Memory B cell (primary cell): Measurements from ENCODE around the gene GRPEL2.

Source experiments
- ATAC-seq: fragments of 150-1000 bp; cut with Tn5 transposase; 2 replicates; pipeline ENCODE4 v1.10.0; 2021; ENCODE audit warnings: low read depth, mild to moderate bottlenecking, moderate library complexity
- DNase-seq, 2 donors: peaks; one replicate each; pipeline ENCODE4 v3.0.0; 2022; ENCODE audit warnings: low spot score in 2 of 2
- H3K27ac Mint-ChIP-seq: one replicate; pipeline ENCODE4 v1.8.0; 2022; ENCODE audit warnings: mild to moderate bottlenecking, moderate library complexity, mixed read lengths
- H3K27me3 Mint-ChIP-seq: one replicate; pipeline ENCODE4 v1.8.0; 2022; ENCODE audit warnings: mixed read lengths
- H3K36me3 Mint-ChIP-seq: one replicate; pipeline ENCODE4 v1.8.0; 2022; ENCODE audit warnings: mild to moderate bottlenecking, mixed read lengths
- H3K4me1 Mint-ChIP-seq: one replicate; pipeline ENCODE4 v1.8.0; 2022; ENCODE audit warnings: mixed read lengths
- H3K4me3 Mint-ChIP-seq: one replicate; pipeline ENCODE4 v1.8.0; 2022; ENCODE audit warnings: mild to moderate bottlenecking, moderate library complexity, mixed read lengths
- H3K9me3 Mint-ChIP-seq: one replicate; pipeline ENCODE4 v1.8.0; 2022; ENCODE audit warnings: mixed read lengths

GRPEL2 gene

GRCh38 chr5:149345147-149345891 lies at the start of gene GRPEL2:
Gene GRPEL2 (plus strand): TSS chr5:149345499. CDS start chr5:149345540, 41 bp downstream.
- Mint-ChIP-seq H3K9me3 (no peaks in the 10 kb centered on the region), H3K36me3 (peaks cover 17% of the 10 kb centered on the region), H3K27ac (peak within 1 kb of the TSS; percentile 61), H3K4me3 (peak within 1 kb of the TSS; percentile 89), H3K4me1 (peaks cover 16% of the 10 kb centered on the region), H3K27me3 (no peaks in the 10 kb centered on the region)
- peak; percentile 54 to 63 for DNase-seq
- peak; percentile 83 for ATAC-seq

GRCh38 chr5:149297340-149298025 lies 47.8 kb upstream of the GRPEL2 start:
- Mint-ChIP-seq H3K4me3 (no peak overlapping the region), H3K9me3 (no peaks in the 10 kb centered on the region)
- no peak for ATAC-seq

GRCh38 chr5:149298163-149298562 lies 47.1 kb upstream of the GRPEL2 start:
- H3K4me3 Mint-ChIP-seq = no peak overlapping the region
- DNase-seq = no peak
- peaks cover 9% of the 10 kb centered on the region for H3K4me1 Mint-ChIP-seq
- peaks cover 12% of the 10 kb centered on the region for H3K27me3 Mint-ChIP-seq
- no peak for ATAC-seq
- H3K27ac Mint-ChIP-seq = no peak overlapping the region
- H3K9me3 Mint-ChIP-seq = no peaks in the 10 kb centered on the region
- H3K36me3 Mint-ChIP-seq = no peaks in the 10 kb centered on the region

More at GRCh38 chr5:149297340-149298025, 47.8 kb upstream of the GRPEL2 start:
- Mint-ChIP-seq H3K4me1 (peaks cover 9% of the 10 kb centered on the region), H3K36me3 (no peaks in the 10 kb centered on the region), H3K27ac (no peak overlapping the region), H3K27me3 (peaks cover 12% of the 10 kb centered on the region)
- no peak for DNase-seq

GRCh38 chr5:149298842-149299404 lies 46.4 kb upstream of the GRPEL2 start:
- Mint-ChIP-seq H3K27ac (no peak overlapping the region), H3K4me1 (peaks cover 9% of the 10 kb centered on the region), H3K4me3 (no peak overlapping the region), H3K9me3 (no peaks in the 10 kb centered on the region), H3K36me3 (no peaks in the 10 kb centered on the region), H3K27me3 (peaks cover 14% of the 10 kb centered on the region)
- DNase-seq (no peak), ATAC-seq (no peak)

DNA sequence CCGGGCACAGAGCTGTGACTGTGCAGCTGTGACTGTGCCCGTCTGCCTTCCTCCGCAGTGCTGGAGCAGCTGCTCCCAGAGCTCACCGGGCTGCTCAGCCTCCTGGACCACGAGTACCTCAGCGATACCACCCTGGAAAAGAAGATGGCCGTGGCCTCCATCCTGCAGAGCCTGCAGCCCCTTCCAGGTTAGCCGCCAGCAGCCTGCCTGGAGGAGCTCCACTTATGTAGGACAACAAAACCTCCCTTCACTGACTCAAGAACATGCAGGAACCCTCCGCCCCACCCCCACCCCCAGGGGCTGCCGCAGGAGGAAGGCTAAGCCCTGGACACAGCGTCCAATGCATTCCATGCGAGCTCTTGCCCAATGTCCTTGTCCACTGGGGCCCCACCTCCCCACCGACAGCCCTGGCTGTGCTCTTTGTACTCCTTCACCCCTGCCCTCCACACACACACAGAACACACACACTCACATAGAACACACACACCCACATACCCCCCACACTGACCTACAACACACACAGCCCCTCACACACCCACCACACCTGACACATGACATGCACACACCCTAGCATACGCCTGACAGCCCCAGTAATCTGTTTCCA lies 45.7 kb upstream of the GRPEL2 start:
- Mint-ChIP-seq H3K27me3 (peaks cover 17% of the 10 kb centered on the region), H3K9me3 (no peaks in the 10 kb centered on the region), H3K36me3 (no peaks in the 10 kb centered on the region), H3K27ac (no peak overlapping the region), H3K4me3 (no peak overlapping the region), H3K4me1 (peaks cover 9% of the 10 kb centered on the region)
- ATAC-seq (no peak), DNase-seq (no peak)

- DNase-seq (no peak), ATAC-seq (no peak)
- Mint-ChIP-seq H3K4me1 (peaks cover 4% of the 10 kb centered on the region), H3K9me3 (no peaks in the 10 kb centered on the region), H3K27ac (no peak overlapping the region), H3K27me3 (peaks cover 15% of the 10 kb centered on the region), H3K4me3 (no peak overlapping the region), H3K36me3 (no peaks in the 10 kb centered on the region)
Observed at GRCh38 chr5:149300441-149300840, 44.9 kb upstream of the GRPEL2 start.

DNA sequence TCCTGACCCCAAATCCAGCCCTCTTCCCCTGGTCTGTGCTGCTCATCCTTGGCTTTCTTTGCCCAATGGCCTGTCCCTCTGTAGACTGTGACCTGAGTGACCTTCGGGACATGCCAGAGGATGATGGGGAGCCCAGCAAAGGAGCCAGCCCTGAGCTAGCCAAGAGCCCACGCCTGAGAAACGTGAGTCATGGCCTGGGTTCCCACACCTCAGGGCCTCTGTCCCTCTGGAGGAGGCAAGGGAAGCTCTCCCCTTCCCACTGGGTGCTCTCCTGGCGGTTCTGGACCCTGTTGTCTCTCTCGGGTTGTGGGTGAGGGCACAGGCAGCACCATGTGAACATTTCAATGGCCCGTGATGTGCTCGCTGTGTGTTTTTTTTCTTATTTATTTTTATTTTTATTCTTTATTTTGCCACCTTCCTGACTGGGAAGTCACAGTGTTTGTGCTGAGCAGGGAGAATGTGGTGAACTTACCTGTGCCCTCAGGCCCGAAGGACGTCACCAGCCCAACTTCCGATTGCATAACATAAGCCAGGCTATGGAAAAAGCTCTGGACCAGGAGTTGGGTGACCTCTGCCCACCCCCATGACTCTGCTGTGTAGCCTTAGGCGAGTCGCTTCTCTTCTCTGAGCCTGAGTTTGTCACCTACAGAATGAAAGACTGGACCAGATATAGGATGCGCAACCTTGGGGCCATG lies 44.1 kb upstream of the GRPEL2 start:
- Mint-ChIP-seq H3K9me3 (no peaks in the 10 kb centered on the region), H3K4me3 (no peak overlapping the region), H3K27me3 (peaks cover 18% of the 10 kb centered on the region), H3K36me3 (no peaks in the 10 kb centered on the region), H3K27ac (no peak overlapping the region), H3K4me1 (peaks cover 3% of the 10 kb centered on the region)
- no peak for DNase-seq
- no peak for ATAC-seq

DNA sequence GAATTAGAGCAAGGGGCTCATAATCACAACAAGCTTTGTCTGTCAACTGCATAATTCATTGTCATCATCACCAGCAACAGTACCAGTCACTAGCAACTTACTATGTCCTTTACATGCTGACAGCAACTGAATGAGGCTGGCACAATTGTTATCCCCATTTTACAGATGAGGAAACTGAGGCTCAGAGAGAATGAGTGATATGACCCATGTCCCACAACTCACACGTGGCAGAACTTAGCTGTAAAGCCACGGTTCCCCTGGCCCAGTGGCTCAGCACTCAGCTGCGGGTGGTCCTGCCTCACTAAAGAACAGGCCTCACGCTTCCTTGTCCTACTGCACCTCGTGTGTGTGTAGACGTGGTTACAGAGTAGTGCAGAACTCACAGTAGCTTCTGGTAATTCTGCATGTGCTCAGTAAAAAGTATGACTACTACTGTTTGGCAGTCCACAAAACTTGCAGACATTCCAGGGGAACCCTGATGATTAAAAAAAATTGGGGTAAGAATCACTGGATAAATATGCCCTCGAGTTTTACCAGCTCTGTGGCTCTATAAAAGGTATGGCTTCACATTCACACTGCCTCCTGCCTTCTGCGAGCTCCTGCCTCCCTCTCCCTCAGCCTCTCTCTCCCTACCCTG lies 43.4 kb upstream of the GRPEL2 start:
- Mint-ChIP-seq H3K27ac (no peak overlapping the region), H3K4me3 (no peak overlapping the region), H3K9me3 (no peaks in the 10 kb centered on the region), H3K4me1 (peaks cover 3% of the 10 kb centered on the region), H3K36me3 (no peaks in the 10 kb centered on the region), H3K27me3 (peaks cover 20% of the 10 kb centered on the region)
- no peak for ATAC-seq
- no peak for DNase-seq

- DNase-seq = no peak
- H3K27me3 Mint-ChIP-seq = peaks cover 20% of the 10 kb centered on the region
- no peak overlapping the region for H3K27ac Mint-ChIP-seq
- H3K36me3 Mint-ChIP-seq = no peaks in the 10 kb centered on the region
- H3K4me1 Mint-ChIP-seq = peaks cover 3% of the 10 kb centered on the region
- no peak for ATAC-seq
- no peaks in the 10 kb centered on the region for H3K9me3 Mint-ChIP-seq
- no peak overlapping the region for H3K4me3 Mint-ChIP-seq
Observed at GRCh38 chr5:149302641-149303040, 42.7 kb upstream of the GRPEL2 start.

- H3K27me3 Mint-ChIP-seq = peaks cover 20% of the 10 kb centered on the region
- no peaks in the 10 kb centered on the region for H3K36me3 Mint-ChIP-seq
- peaks cover 3% of the 10 kb centered on the region for H3K4me1 Mint-ChIP-seq
- no peak overlapping the region for H3K27ac Mint-ChIP-seq
- H3K4me3 Mint-ChIP-seq = no peak overlapping the region
- DNase-seq = no peak
- no peaks in the 10 kb centered on the region for H3K9me3 Mint-ChIP-seq
- ATAC-seq = no peak
Observed at GRCh38 chr5:149303210-149303609, 42.1 kb upstream of the GRPEL2 start.

GRCh38 chr5:149304195-149305078 lies 40.9 kb upstream of the GRPEL2 start:
- H3K4me3 Mint-ChIP-seq = no peak overlapping the region
- DNase-seq (no peak), ATAC-seq (no peak)
- H3K4me1 Mint-ChIP-seq = peaks cover 3% of the 10 kb centered on the region
- no peaks in the 10 kb centered on the region for H3K36me3 Mint-ChIP-seq
- H3K9me3 Mint-ChIP-seq = no peaks in the 10 kb centered on the region
- H3K27ac Mint-ChIP-seq = no peak overlapping the region
- peaks cover 20% of the 10 kb centered on the region for H3K27me3 Mint-ChIP-seq

DNA sequence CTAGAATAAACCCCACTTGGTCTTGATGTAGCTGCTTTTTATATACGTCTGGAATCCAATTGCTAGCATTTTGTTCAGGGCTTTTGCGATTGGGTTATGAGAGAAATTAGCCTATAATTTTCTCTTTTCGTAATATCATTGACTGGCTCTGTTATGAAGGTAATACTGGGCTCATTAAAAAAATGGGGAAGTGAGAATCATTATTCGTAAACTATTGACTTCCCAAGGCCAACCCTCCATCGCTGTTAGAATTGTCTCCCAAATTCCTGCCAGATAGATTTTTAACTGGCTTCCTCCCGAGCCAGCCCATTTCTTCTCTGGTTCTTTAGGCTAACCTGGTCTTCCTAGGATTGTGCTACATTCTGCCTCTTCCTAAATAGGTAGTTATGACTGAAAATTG lies 35.9 kb upstream of the GRPEL2 start:
- H3K4me1 Mint-ChIP-seq = peaks cover 4% of the 10 kb centered on the region
- no peak for ATAC-seq
- H3K9me3 Mint-ChIP-seq = no peaks in the 10 kb centered on the region
- H3K27ac Mint-ChIP-seq = no peak overlapping the region
- no peak for DNase-seq
- no peaks in the 10 kb centered on the region for H3K36me3 Mint-ChIP-seq
- H3K27me3 Mint-ChIP-seq = peaks cover 15% of the 10 kb centered on the region
- no peak overlapping the region for H3K4me3 Mint-ChIP-seq

- no peak for ATAC-seq
- no peaks in the 10 kb centered on the region for H3K36me3 Mint-ChIP-seq
- no peak for DNase-seq
- H3K4me1 Mint-ChIP-seq = peaks cover 4% of the 10 kb centered on the region
- H3K9me3 Mint-ChIP-seq = no peaks in the 10 kb centered on the region
- H3K27ac Mint-ChIP-seq = no peak overlapping the region
- peaks cover 15% of the 10 kb centered on the region for H3K27me3 Mint-ChIP-seq
- H3K4me3 Mint-ChIP-seq = no peak overlapping the region
Observed at GRCh38 chr5:149310488-149310887, 34.8 kb upstream of the GRPEL2 start.
